Heart right ventricle (tissue), 16 donors: Measurements from ENCODE around the gene CDH3. TPM values are rescaled to one million over a fixed set of nuclear protein-coding genes. Genes with fewer than 3 reads are reported as not detected.

Source experiments
- ATAC-seq, 8 donors: fragments of 200-7000 bp; cut with Tn5 transposase; one replicate each; pipeline ENCODE4 v1.9.1; 2020; ENCODE audit warnings: mild to moderate bottlenecking in 8 of 8, moderate library complexity in 8 of 8, moderate number of reproducible peaks in 1 of 8
- DNase-seq, 2 donors: peaks; one replicate each; pipeline ENCODE4 v3.0.0-alpha.2; 2020
- H3K27ac ChIP-seq, 10 donors: fragments of 200-600 bp; sonication (generic) in 2 of 10; one replicate each; pipeline versions ENCODE4 v1.5.0 to v1.8.0; 2020 to 2022; ENCODE audit warnings: mild to moderate bottlenecking in 3 of 10
- H3K27me3 ChIP-seq, 7 donors: fragments of 200-600 bp; one replicate each; pipeline ENCODE4 v1.8.0; 2021 to 2022; ENCODE audit warnings: mild to moderate bottlenecking in 2 of 7
- H3K36me3 ChIP-seq, 9 donors: fragments of 200-600 bp; sonication (generic) in 1 of 9; one replicate each; pipeline versions ENCODE4 v1.5.0 to v1.8.0; 2020 to 2022; ENCODE audit warnings: mild to moderate bottlenecking in 2 of 9
- H3K4me1 ChIP-seq, 9 donors: fragments of 200-600 bp; sonication (generic) in 1 of 9; one replicate each; pipeline versions ENCODE4 v1.5.0 to v1.8.0; 2020 to 2022; ENCODE audit warnings: mild to moderate bottlenecking in 4 of 9
- H3K4me3 ChIP-seq, 10 donors: fragments of 200-600 bp; sonication (generic) in 2 of 10; one replicate each; pipeline versions ENCODE4 v1.5.0 to v1.8.0; 2020 to 2022; ENCODE audit warnings: mild to moderate bottlenecking in 7 of 10, moderate library complexity in 2 of 10
- H3K9me3 ChIP-seq, 11 donors: fragments of 200-600 bp in 10 of 11; sonication (generic) in 2 of 11; one replicate each; pipeline versions ENCODE4 v1.5.0 to v1.8.0; 2013 to 2022; ENCODE audit warnings: mild to moderate bottlenecking in 2 of 11, control low read depth in 1 of 11, moderate library complexity in 1 of 11
- CTCF ChIP-seq, 9 donors: fragments of 200-600 bp; sonication (generic) in 2 of 9; IDR thresholded peaks; one replicate each; pipeline versions ENCODE4 v1.5.0 to v1.8.0; 2021 to 2022; ENCODE audit warnings: antibody characterized with exemption in 9 of 9, mild to moderate bottlenecking in 5 of 9, moderate library complexity in 1 of 9
- WGBS, 2 donors: extraction: QIAGEN DNeasy Blood & Tissue Kit; methylation state at CpG; one replicate each; pipeline ENCODE4 v1.1.7; 2013; ENCODE audit warnings: inconsistent platforms in 1 of 2; 5-methylcytosine and 5-hydroxymethylcytosine counted together
- intact Hi-C, 10 donors: fragments of 100-400 bp; cut with DNase I; formaldehyde crosslinking; loops; one replicate each; pipeline versions ENCODE4 v1.11.1 to v1.14.2; 2022
- polyA plus RNA-seq, 2 donors: library from polyadenylated mRNA; stranded (reverse); fragments of 200-250 nt; gene quantifications; one replicate each; pipeline ENCODE4 v1.2.3, GENCODE V29; 2013
- total RNA-seq, 10 donors: library from RNA; stranded (reverse); fragmentation: NEBNext Ultra II Directional in 3 of 10; extraction: Animal tissue kit (Norgen Biotek cat#: 25700) in 3 of 10; gene quantifications; one replicate each; pipeline versions ENCODE4 v1.2.1 to v1.2.4, GENCODE V29; 2021 to 2023
- donor health status: Arrhythmogenic right ventricular cardiomyopathy.
- donor health status: ischemic (EF 13 %, LVEDD 7.1; RV severe dilation, severe dysfunction).
- donor health status: healthy with polysubstance abuse.
- donor health status: DM: no; HTN: yes; CAD: no.
- donor health status: DM: no; HTN: no; CAD: no.
- donor health status: ischemic (EF 25% LVEDD 6.9; RV normal size, moderate dysfunction).
- donor health status: ischemic (EF 25% LVEDD 5.7; RV mildly dilated, moderate dysfunction).
- donor health status: healthy.
- donor health status: DM: yes; HTN: yes; CAD: no.
- donor health status: Ischemic cardiomyopathy.
- donor health status: ischemic (EF 35%, LVEDD 5.7; RV mildly dilated, moderate dysfunction).
- donor health status: nonischemic (EF 11% LVEDD 7.7; RV severe dilation, severe dysfunction).
- donor health status: DM: yes; HTN: yes; CAD: no.
- donor health status: PGD.
- donor health status: ischemic (EF 29% LVEDD 5.4; RV normal size, mild dysfunction).
- donor health status: nonischemic (EF 23%, LVEDD 6.1; RV moderate dilation, normal function).

Gene CDH3
- total and polyA plus RNA-seq, 12 donors: 0.06 to 0.71 (median 0.29) TPM; not detected in 9

- Histone ChIP-seq H3K4me3 (no peak overlapping the region), H3K27me3 (no peaks in the 10 kb centered on the region), H3K4me1 (peaks cover 0 to 8% (median 0%) of the 10 kb centered on the region in 9 donors), H3K9me3 (no peaks in the 10 kb centered on the region), H3K36me3 (no peaks in the 10 kb centered on the region), H3K27ac (no peak overlapping the region)
- no peak for ATAC-seq
- DNase-seq: no peak
- no peak for TF ChIP-seq CTCF (IDR thresholded peaks at IDR 0.05)
- WGBS, 2 donors: 78 to 88% methylated on average over 4 of the region's 4 CpGs
- intact Hi-C loops: no loop called here
Measured at GRCh38 chr16:68668266-68668665, 23.2 kb downstream of the CDH3 start.

- no peaks in the 10 kb centered on the region for H3K4me1 ChIP-seq
- H3K4me3 ChIP-seq: no peak overlapping the region
- peaks cover 0 to 11% (median 0%) of the 10 kb centered on the region in 11 donors for H3K9me3 ChIP-seq
- H3K27me3 ChIP-seq: peaks cover 0 to 3% (median 0%) of the 10 kb centered on the region in 7 donors
- TF ChIP-seq CTCF (IDR thresholded peaks at IDR 0.05): no peak
- 56 to 71% methylated on average over 5 of the region's 5 CpGs for WGBS, 2 donors
- peak in 1 of 8 donors; percentile 50 for ATAC-seq
- no peak for DNase-seq
- no peaks in the 10 kb centered on the region for H3K36me3 ChIP-seq
- no peak overlapping the region for H3K27ac ChIP-seq
- intact Hi-C loops: no loop called here
Measured at GRCh38 chr16:68676113-68676860, 31.2 kb downstream of the CDH3 start.

- 80 to 92% methylated on average over 2 of the region's 2 CpGs for WGBS, 2 donors
- H3K27ac ChIP-seq: no peak overlapping the region
- H3K36me3 ChIP-seq: no peaks in the 10 kb centered on the region
- DNase-seq: no peak
- TF ChIP-seq CTCF (IDR thresholded peaks at IDR 0.05): no peak
- peaks cover 0 to 3% (median 0%) of the 10 kb centered on the region in 7 donors for H3K27me3 ChIP-seq
- intact Hi-C loops: no loop called here
- no peak overlapping the region for H3K4me3 ChIP-seq
- H3K9me3 ChIP-seq: no peaks in the 10 kb centered on the region
- no peaks in the 10 kb centered on the region for H3K4me1 ChIP-seq
- no peak for ATAC-seq
Measured at GRCh38 chr16:68681038-68681437, 35.9 kb downstream of the CDH3 start.

- Histone ChIP-seq H3K4me3 (no peak overlapping the region), H3K27me3 (no peaks in the 10 kb centered on the region), H3K4me1 (no peaks in the 10 kb centered on the region), H3K36me3 (no peaks in the 10 kb centered on the region), H3K9me3 (no peaks in the 10 kb centered on the region), H3K27ac (no peak overlapping the region)
- no peak for DNase-seq
- 91 to 95% methylated on average over 22 of the region's 22 CpGs for WGBS, 2 donors
- intact Hi-C loops: no loop called here
- TF ChIP-seq CTCF (IDR thresholded peaks at IDR 0.05): no peak
- ATAC-seq: no peak
Measured at GRCh38 chr16:68685685-68686478, 40.8 kb downstream of the CDH3 start.
